Peyer's patch (tissue), 4 donors: ENCODE results near the gene KIF18A. TPM values are rescaled to one million over a fixed set of nuclear protein-coding genes. Genes with fewer than 3 reads are reported as not detected.

Source experiments
- DNase-seq, 3 donors: peaks; one replicate each; pipeline ENCODE4 v3.0.0-alpha.2; 2017 to 2019
- H3K27ac ChIP-seq, 4 donors: fragments of 200-600 bp; sonication (generic); one replicate each; pipeline ENCODE4 v1.5.1; 2016 to 2019
- H3K27me3 ChIP-seq, 2 donors: fragments of 200-600 bp; sonication (generic); one replicate each; pipeline ENCODE4 v1.5.1; 2019
- H3K36me3 ChIP-seq, 3 donors: fragments of 200-600 bp; sonication (generic); one replicate each; pipeline ENCODE4 v1.5.1; 2016 to 2019
- H3K4me1 ChIP-seq, 4 donors: fragments of 200-600 bp; sonication (generic); one replicate each; pipeline ENCODE4 v1.5.1; 2016 to 2019
- H3K4me3 ChIP-seq, 4 donors: fragments of 200-600 bp; sonication (generic); 1 replicate in 3 of 4; 2 replicates in 1 of 4; pipeline ENCODE4 v1.5.1; 2016 to 2019; ENCODE audit warnings: mild to moderate bottlenecking in 1 of 4
- H3K9me3 ChIP-seq, 4 donors: fragments of 200-600 bp; sonication (generic); one replicate each; pipeline ENCODE4 v1.5.1; 2016 to 2019; ENCODE audit warnings: mild to moderate bottlenecking in 1 of 4
- CTCF ChIP-seq, 6 experiments: fragments of 450-650 bp in 4 of 6; fragments of 200-600 bp in 2 of 6; sonication (generic) in 1 of 6; IDR thresholded peaks; one replicate each; pipeline ENCODE4 v1.5.1; 2017 to 2019; ENCODE audit warnings: antibody characterized with exemption in 6 of 6, mild to moderate bottlenecking in 3 of 6, moderate library complexity in 1 of 6
- POLR2A ChIP-seq, 2 donors: fragments of 450-650 bp; IDR thresholded peaks; one replicate each; pipeline ENCODE4 v1.5.1; 2017; ENCODE audit warnings: antibody characterized with exemption in 2 of 2, mild to moderate bottlenecking in 2 of 2, moderate library complexity in 2 of 2
- total RNA-seq, 4 donors: library from RNA; depleted of rRNA; stranded (reverse); fragments of >200 nt; gene quantifications; one replicate each; pipeline ENCODE4 v1.1.0, GENCODE V29; 2016

The KIF18A gene
- total RNA-seq, 4 donors from 2014 or later = 0.94 to 9.1 (median 3.1) TPM

- Histone ChIP-seq H3K27me3 (no peaks in the 10 kb centered on the region), H3K4me3 (no peak overlapping the region), H3K4me1 (no peaks in the 10 kb centered on the region), H3K9me3 (no peaks in the 10 kb centered on the region), H3K27ac (no peak overlapping the region), H3K36me3 (no peaks in the 10 kb centered on the region)
- TF ChIP-seq CTCF (IDR thresholded peaks at IDR 0.05) (no peak), POLR2A (IDR thresholded peaks at IDR 0.05) (no peak)
- DNase-seq = no peak
Observed at GRCh38 chr11:28083118-28083517, 24.8 kb downstream of the KIF18A start.

- Histone ChIP-seq H3K27ac (no peak overlapping the region), H3K4me3 (no peak overlapping the region), H3K4me1 (no peaks in the 10 kb centered on the region), H3K27me3 (no peaks in the 10 kb centered on the region), H3K36me3 (no peaks in the 10 kb centered on the region), H3K9me3 (no peaks in the 10 kb centered on the region)
- no peak for DNase-seq
- TF ChIP-seq CTCF (IDR thresholded peaks at IDR 0.05) = no peak
Observed at GRCh38 chr11:28077521-28077920, 30.4 kb downstream of the KIF18A start.

- Histone ChIP-seq H3K9me3 (no peaks in the 10 kb centered on the region), H3K4me1 (no peaks in the 10 kb centered on the region), H3K27ac (no peak overlapping the region), H3K36me3 (no peaks in the 10 kb centered on the region), H3K4me3 (no peak overlapping the region), H3K27me3 (no peaks in the 10 kb centered on the region)
- TF ChIP-seq POLR2A (IDR thresholded peaks at IDR 0.05) (no peak), CTCF (IDR thresholded peaks at IDR 0.05) (no peak)
- DNase-seq = no peak
Observed at GRCh38 chr11:28072321-28072720, 35.6 kb downstream of the KIF18A start.

GRCh38 chr11:28071305-28071704, 36.7 kb downstream of the KIF18A start:
- no peak for TF ChIP-seq POLR2A (IDR thresholded peaks at IDR 0.05)
- no peak for TF ChIP-seq CTCF (IDR thresholded peaks at IDR 0.05)

GRCh38 chr11:28058333-28058732, 49.6 kb downstream of the KIF18A start:
- DNase-seq = no peak
- Histone ChIP-seq H3K27ac (no peak overlapping the region), H3K9me3 (no peaks in the 10 kb centered on the region), H3K4me1 (no peaks in the 10 kb centered on the region), H3K36me3 (no peaks in the 10 kb centered on the region), H3K4me3 (no peak overlapping the region), H3K27me3 (no peaks in the 10 kb centered on the region)
- TF ChIP-seq CTCF (IDR thresholded peaks at IDR 0.05) (no peak), POLR2A (IDR thresholded peaks at IDR 0.05) (no peak)

More at GRCh38 chr11:28071305-28071704, 36.7 kb downstream of the KIF18A start:
- Histone ChIP-seq H3K36me3 (no peaks in the 10 kb centered on the region), H3K27me3 (no peaks in the 10 kb centered on the region), H3K4me3 (no peak overlapping the region), H3K27ac (no peak overlapping the region), H3K9me3 (no peaks in the 10 kb centered on the region), H3K4me1 (no peaks in the 10 kb centered on the region)
- DNase-seq = no peak

GRCh38 chr11:28054821-28055220, 53.1 kb downstream of the KIF18A start:
- no peaks in the 10 kb centered on the region for H3K36me3 ChIP-seq
- H3K27me3 ChIP-seq = no peaks in the 10 kb centered on the region
- no peaks in the 10 kb centered on the region for H3K4me1 ChIP-seq
- no peak overlapping the region for H3K4me3 ChIP-seq
- TF ChIP-seq POLR2A (IDR thresholded peaks at IDR 0.05) (no peak), CTCF (IDR thresholded peaks at IDR 0.05) (no peak)
- no peaks in the 10 kb centered on the region for H3K9me3 ChIP-seq
- no peak for DNase-seq
- H3K27ac ChIP-seq = no peak overlapping the region
